Measurements from ENCODE around the gene ABR. TPM values are rescaled to one million over a fixed set of nuclear protein-coding genes. Genes with fewer than 3 reads are reported as not detected.

The ABR gene
- total and polyA plus RNA-seq, 4 donors: 2.7 to 12.9 (median 6.8) TPM

GRCh38 chr17:1005361-1005946, 174.3 kb downstream of the ABR start (continued):
- no peak for TF ChIP-seq FOXA1 (IDR thresholded peaks at IDR 0.05)
- TF ChIP-seq TAF1 (conservative IDR thresholded peaks at IDR 0.05): no peak
- TF ChIP-seq FOXA2 (IDR thresholded peaks at IDR 0.05): no peak
- no peak for TF ChIP-seq NR2F2 (IDR thresholded peaks at IDR 0.05)

GRCh38 chr17:1004769-1005295, 174.9 kb downstream of the ABR start:
- Histone ChIP-seq H3K9ac (ENCODE audit: low read depth in 1 of 2, low read length in 2 of 2) (no peak overlapping the region), H3K4me3 (ENCODE audit: low read depth in 1 of 3, low read length in 3 of 3) (no peak overlapping the region), H3K4me1 (ENCODE audit: control insufficient read depth in 4 of 4, insufficient read depth in 4 of 4, low read length in 3 of 4) (peaks cover 2 to 30% (median 17%) of the 10 kb centered on the region in 4 donors), H3K36me3 (ENCODE audit: control insufficient read depth in 4 of 4, insufficient read depth in 3 of 4, low read depth in 1 of 4, low read length in 3 of 4) (peaks cover 3 to 20% (median 11%) of the 10 kb centered on the region in 4 donors), H3K27me3 (ENCODE audit: control insufficient read depth in 4 of 4, insufficient read depth in 4 of 4, low read length in 3 of 4) (no peaks in the 10 kb centered on the region), H3K27ac (ENCODE audit: low read depth in 1 of 2, low read length in 2 of 2) (no peak overlapping the region), H3K9me3 (ENCODE audit: control insufficient read depth in 4 of 4, low read length in 3 of 4) (no peaks in the 10 kb centered on the region)
- TF ChIP-seq CTCF (IDR thresholded peaks at IDR 0.05; ENCODE audit: low read depth, low read length, missing input control): no peak
- no peak for TF ChIP-seq RAD21 (IDR thresholded peaks at IDR 0.05)
- no peak for TF ChIP-seq GABPA (IDR thresholded peaks at IDR 0.05 in 1 of 2, conservative IDR thresholded peaks at IDR 0.05 in 1 of 2)
- no peak for TF ChIP-seq ATF3 (IDR thresholded peaks at IDR 0.05)
- TF ChIP-seq EGR1 (IDR thresholded peaks at IDR 0.05; ENCODE audit: low read depth in 2 of 2): no peak
- no peak for TF ChIP-seq ZBTB33 (IDR thresholded peaks at IDR 0.05)
- TF ChIP-seq MAX (IDR thresholded peaks at IDR 0.05): no peak
- TF ChIP-seq HNF4G (IDR thresholded peaks at IDR 0.05): no peak
- TF ChIP-seq RXRA (IDR thresholded peaks at IDR 0.05): no peak
- TF ChIP-seq SP1 (IDR thresholded peaks at IDR 0.05): no peak
- TF ChIP-seq YY1 (IDR thresholded peaks at IDR 0.05): no peak
- DNase-seq (ENCODE audit: low spot score): no peak
- 69% methylated on average over 13 of the region's 13 CpGs for WGBS

GRCh38 chr17:1003972-1004768, 175.6 kb downstream of the ABR start:
- DNase-seq (ENCODE audit: low spot score): no peak
- peaks cover 2 to 30% (median 19%) of the 10 kb centered on the region in 4 donors for H3K4me1 ChIP-seq (ENCODE audit: control insufficient read depth in 4 of 4, insufficient read depth in 4 of 4, low read length in 3 of 4)
- peaks cover 3 to 23% (median 13%) of the 10 kb centered on the region in 4 donors for H3K36me3 ChIP-seq (ENCODE audit: control insufficient read depth in 4 of 4, insufficient read depth in 3 of 4, low read depth in 1 of 4, low read length in 3 of 4)
- H3K27me3 ChIP-seq (ENCODE audit: control insufficient read depth in 4 of 4, insufficient read depth in 4 of 4, low read length in 3 of 4): no peaks in the 10 kb centered on the region
- no peak for TF ChIP-seq EGR1 (IDR thresholded peaks at IDR 0.05; ENCODE audit: low read depth in 2 of 2)
- TF ChIP-seq RAD21 (IDR thresholded peaks at IDR 0.05): no peak
- no peak for TF ChIP-seq FOXA1 (IDR thresholded peaks at IDR 0.05)
- TF ChIP-seq NR2F2 (IDR thresholded peaks at IDR 0.05): no peak
- TF ChIP-seq GABPA (IDR thresholded peaks at IDR 0.05 in 1 of 2, conservative IDR thresholded peaks at IDR 0.05 in 1 of 2): no peak
- no peak for TF ChIP-seq TAF1 (conservative IDR thresholded peaks at IDR 0.05)
- TF ChIP-seq SP1 (IDR thresholded peaks at IDR 0.05): no peak
- TF ChIP-seq YY1 (IDR thresholded peaks at IDR 0.05): no peak
- TF ChIP-seq ZBTB33 (IDR thresholded peaks at IDR 0.05): no peak
- no peak for TF ChIP-seq CTCF (IDR thresholded peaks at IDR 0.05; ENCODE audit: low read depth, low read length, missing input control)
- no peak for TF ChIP-seq MAX (IDR thresholded peaks at IDR 0.05)
- 76% methylated on average over 30 of the region's 30 CpGs for WGBS
- no peak overlapping the region for H3K4me3 ChIP-seq (ENCODE audit: low read depth in 1 of 3, low read length in 3 of 3)
- H3K27ac ChIP-seq (ENCODE audit: low read depth in 1 of 2, low read length in 2 of 2): no peak overlapping the region
- H3K9ac ChIP-seq (ENCODE audit: low read depth in 1 of 2, low read length in 2 of 2): no peak overlapping the region
- H3K9me3 ChIP-seq (ENCODE audit: control insufficient read depth in 4 of 4, low read length in 3 of 4): no peaks in the 10 kb centered on the region

All from liver (tissue), 9 donors.